CD4-positive, alpha-beta T cell treated with Interleukin-21 for 1 hour (primary cell): Measurements from ENCODE around the gene GALE.
"Not testable (repeated sequence)": the region's sequence is repeated elsewhere in the genome, so short reads cannot be mapped to it uniquely, and the experiment has no call there.

ENCODE experiments used
- DNase-seq: peaks from one replicate; pipeline ENCODE4 v3.0.0-alpha.2; 2020

GALE gene

GRCh38 chr1:23800400-23801337, at the start of gene GALE:
Gene GALE (minus strand): TSS chr1:23800754. CDS start chr1:23799007, 1,747 bp downstream.
- peak; percentile 97 for DNase-seq

DNA sequence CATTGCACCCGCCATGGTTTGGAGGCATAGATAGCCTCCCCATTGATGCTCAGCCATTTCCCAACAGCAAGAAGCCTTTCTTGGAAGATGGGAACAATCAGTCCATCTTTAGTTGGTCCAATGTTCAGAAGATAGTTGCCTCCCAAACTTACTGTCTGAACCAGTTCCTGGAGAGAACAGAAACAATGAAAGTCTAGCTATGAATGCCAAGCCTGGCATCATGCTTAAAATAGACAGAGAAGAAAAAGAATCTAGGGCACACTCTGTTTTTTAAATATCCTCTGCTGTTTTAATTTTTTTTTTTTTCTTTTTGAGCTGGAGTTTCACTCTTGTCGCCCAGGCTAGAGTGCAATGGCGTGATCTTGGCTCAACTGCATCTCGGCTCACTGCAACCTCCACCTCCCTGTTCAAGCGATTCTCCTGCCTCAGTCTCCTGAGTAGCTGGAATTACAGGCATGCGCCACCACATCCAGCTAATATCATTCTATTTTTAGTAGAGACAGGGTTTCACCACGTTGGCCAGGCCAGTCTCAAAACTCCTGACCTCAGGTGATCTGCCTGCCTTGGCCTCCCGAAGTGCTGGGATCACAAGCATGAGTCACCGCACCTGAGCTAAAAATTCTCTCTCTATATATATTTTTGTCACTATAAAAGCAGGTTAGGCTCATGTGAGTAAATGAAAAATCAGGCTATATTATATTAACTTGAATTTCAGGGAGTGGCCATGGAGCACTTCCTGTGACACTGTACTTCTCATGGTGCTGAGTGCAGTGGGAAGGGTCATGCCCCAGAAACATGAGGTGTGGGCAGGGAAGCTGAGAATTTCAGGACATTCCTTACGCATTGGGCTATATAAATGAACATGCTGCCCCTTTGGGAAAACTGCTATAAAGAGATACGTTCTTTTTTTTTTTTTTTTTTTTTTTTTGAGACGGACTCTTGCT, 48.4 kb upstream of the GALE start:
- DNase-seq, result no peak

DNA sequence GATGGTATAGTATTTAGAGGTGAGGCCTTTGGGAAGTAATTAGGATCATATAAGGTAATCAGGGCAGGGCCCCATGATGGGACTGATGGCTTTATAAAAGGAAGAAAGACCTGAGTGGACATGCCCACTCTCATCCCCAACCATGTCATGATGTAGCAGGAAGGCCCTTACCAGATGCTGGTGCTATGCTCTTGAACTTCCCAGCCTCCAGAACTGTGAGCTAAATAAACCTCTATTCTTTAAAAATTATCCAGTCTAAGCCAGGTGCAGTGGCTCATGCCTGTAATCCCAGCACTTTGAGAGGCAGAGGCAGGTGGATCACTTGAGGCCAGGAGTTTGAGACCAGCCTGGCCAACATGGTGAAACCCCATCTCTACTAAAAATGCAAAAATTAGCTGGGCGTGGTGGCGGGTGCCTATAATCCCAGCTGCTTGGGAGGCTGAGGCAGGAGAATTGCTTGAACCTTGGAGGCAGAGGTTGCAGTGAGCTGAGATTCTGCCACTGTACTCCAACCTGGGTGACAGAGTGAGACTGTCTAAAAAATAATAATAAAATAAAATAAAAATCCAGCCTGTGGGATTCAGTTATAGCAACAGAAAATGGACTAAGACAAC, 47.0 kb upstream of the GALE start:
- not testable (repeated sequence) for DNase-seq

- no peak for DNase-seq
These were observed 44.6 kb upstream of the GALE start for GRCh38 chr1:23845163-23845562.

DNA sequence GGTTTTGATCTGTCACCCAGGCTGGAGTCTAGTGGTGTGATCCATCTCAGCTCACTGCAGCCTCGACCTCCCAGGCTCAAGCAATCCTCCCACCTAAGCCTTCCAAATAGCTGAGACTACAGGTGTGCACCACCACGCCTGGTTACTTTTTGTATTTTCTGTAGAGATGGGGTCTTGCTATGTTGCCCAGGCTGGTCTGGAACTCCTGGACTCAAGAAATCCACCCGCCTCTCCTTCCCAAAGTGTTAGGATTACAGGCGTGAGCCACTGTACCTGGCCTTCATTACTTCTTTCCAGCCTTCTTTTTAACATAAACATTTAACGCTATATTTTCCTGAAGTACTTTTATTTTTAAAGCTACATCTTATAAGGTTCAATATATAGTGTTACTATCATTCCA, 43.1 kb upstream of the GALE start:
- DNase-seq, result no peak

GRCh38 chr1:23838401-23838866, 37.9 kb upstream of the GALE start:
- DNase-seq, result peak; percentile 81

- DNase-seq, result peak; percentile 10
These were observed 37.4 kb upstream of the GALE start for GRCh38 chr1:23837908-23838307.

GRCh38 chr1:23836037-23836436, 35.5 kb upstream of the GALE start:
- DNase-seq, result no peak

DNA sequence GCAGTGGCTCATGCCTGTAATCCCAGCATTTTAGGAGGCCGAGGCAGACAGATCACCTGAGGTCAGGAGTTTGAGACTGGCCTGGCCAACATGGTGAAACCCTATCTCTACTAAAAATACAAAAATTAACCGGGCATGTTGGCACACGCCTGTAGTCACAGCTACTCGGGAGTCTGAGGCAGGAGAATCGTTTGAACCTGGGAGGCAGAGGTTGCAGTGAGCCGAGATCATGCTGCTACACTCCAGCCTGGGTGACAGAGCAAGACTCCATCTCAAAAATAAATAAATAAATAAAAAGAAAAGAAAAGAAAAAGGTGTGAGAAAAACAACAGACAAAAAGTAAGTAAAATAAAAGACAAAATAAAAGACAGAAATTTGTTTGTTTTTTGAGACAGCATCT, 33.6 kb upstream of the GALE start:
- not testable (repeated sequence) for DNase-seq

- no peak for DNase-seq
These were observed 27.2 kb upstream of the GALE start for GRCh38 chr1:23827717-23828116.

- not testable (repeated sequence) for DNase-seq
These were observed 26.0 kb upstream of the GALE start for GRCh38 chr1:23826590-23826989.

- peak; percentile 28 for DNase-seq
These were observed 25.4 kb upstream of the GALE start for GRCh38 chr1:23825762-23826522.

- peak; percentile 89 for DNase-seq
These were observed 24.7 kb upstream of the GALE start, which contains the start of gene HMGCL for GRCh38 chr1:23825076-23825761. Gene HMGCL (minus strand): TSS chr1:23825429. CDS start chr1:23825415, 14 bp downstream.

DNA sequence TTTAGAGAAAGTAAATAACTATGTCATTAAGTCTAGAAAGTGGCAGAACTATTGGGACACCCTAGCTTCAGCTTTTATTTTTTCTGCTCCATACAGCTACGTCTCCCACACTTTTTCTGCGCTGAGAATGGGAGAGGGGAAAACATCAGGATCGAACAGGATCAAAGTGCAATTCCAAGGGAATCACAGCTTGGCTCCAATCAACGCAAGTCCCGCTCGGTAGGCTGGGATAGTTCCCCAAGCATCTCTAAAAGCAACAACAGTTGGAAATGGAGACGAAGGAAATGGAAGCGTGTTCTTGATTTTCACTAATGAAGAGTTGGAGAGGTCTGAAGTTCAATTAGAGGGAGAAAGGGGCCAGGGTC, 24.1 kb upstream of the GALE start:
- no peak for DNase-seq

DNA sequence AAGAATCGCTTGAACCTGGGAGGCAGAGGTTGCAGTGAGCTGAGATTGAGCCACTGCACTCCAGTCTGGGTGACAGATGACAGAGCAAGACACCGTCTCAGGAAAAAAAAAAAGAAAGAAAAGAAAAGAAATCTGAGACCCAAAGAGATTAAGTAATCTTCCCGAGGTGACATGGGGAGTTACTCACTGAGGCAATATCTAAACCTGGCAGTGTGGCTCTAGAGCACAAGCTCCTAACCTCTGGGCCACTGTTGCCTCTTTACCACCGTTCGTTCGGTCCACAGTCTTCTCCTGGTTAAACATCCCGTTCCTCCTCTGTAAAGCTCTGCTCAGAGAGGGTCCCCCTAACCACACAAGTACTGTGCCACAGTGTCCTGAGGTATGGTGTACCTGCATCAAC, 23.2 kb upstream of the GALE start:
- no peak for DNase-seq

- no peak for DNase-seq
These were observed 17.1 kb upstream of the GALE start for GRCh38 chr1:23817633-23818032.

GRCh38 chr1:23816906-23817305, 16.4 kb upstream of the GALE start:
- DNase-seq, result no peak

- DNase-seq, result no peak
These were observed 15.8 kb upstream of the GALE start for GRCh38 chr1:23816361-23816760.

GRCh38 chr1:23814016-23814415, 13.5 kb upstream of the GALE start:
- DNase-seq, result no peak

DNA sequence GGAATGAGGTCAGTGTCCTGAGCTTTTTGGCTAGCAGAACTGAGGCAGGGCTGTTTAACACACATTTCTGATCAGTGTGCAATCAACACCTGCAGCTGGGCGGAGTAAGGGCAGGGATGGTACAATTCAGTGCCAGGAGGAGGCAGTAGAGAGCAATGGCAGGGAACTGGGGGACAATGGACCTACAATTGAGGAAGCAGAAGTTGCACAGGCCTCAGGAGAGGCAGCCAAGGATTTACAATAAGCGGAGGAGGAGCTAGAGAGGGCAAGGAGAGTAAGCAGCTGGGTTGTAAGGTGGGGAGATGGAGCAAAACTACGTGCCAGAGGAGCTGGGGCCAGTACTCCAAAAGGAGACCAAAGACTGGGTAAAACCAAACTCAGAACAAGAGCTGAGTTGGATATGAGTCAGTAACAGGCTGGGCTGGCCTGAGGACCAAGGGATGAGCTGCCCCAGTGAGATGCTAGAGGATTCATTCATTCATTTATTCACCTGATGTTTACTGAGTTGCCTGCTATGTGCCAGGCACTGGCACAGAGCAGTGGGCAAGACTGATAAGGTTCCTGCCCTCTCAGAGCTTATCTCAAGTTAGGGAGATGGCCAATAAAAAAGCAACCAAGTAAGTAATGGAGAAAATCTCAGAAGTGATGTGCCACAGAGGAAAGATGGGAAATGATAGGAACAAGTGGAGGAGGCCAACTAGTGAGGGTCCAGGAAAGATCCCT, 10.4 kb upstream of the GALE start:
- peak; percentile 70 for DNase-seq

GRCh38 chr1:23809751-23810171, 9.2 kb upstream of the GALE start:
- peak; percentile 88 for DNase-seq
